H1 (cell line): ENCODE data around the gene SCYL1.
"Not testable (repeated sequence)": the region's sequence is repeated elsewhere in the genome, so short reads cannot be mapped to it uniquely, and the experiment has no call there.

Experiments used
- ATF3 ChIP-seq: IDR thresholded peaks from 2 replicates; pipeline ENCODE4 v1.6.1; 2011; ENCODE audit warnings: low read depth, mild to moderate bottlenecking, low read length; ENCODE audit not compliant: insufficient read depth
- CTCF ChIP-seq, 3 experiments: IDR thresholded peaks; 1 replicate in 2 of 3; 2 replicates in 1 of 3; pipeline versions ENCODE4 v1.5.1 to v1.6.1; 2011; ENCODE audit warnings: low read length in 3 of 3, mild to moderate bottlenecking in 3 of 3, inconsistent platforms in 2 of 3, low read depth in 1 of 3, moderate library complexity in 1 of 3; ENCODE audit not compliant: insufficient read depth in 1 of 3; ENCODE audit errors: control extremely low read depth in 1 of 3
- EGR1 ChIP-seq: IDR thresholded peaks from 2 replicates; pipeline ENCODE4 v1.6.1; 2011; ENCODE audit warnings: low read depth, low read length, borderline replicate concordance
- GTF2F1 ChIP-seq: IDR thresholded peaks from 2 replicates; pipeline ENCODE4 v1.6.1; 2012; ENCODE audit warnings: low read depth, low read length, improper control_type of control experiment, borderline replicate concordance
- JUND ChIP-seq: IDR thresholded peaks from 2 replicates; pipeline ENCODE4 v1.6.1; 2011; ENCODE audit warnings: mild to moderate bottlenecking, improper control_type of control experiment, low read length
- MAFK ChIP-seq: IDR thresholded peaks from 2 replicates; pipeline ENCODE4 v1.6.1; 2012; ENCODE audit warnings: low read depth, mild to moderate bottlenecking, improper control_type of control experiment, low read length
- SP1 ChIP-seq: IDR thresholded peaks from 2 replicates; pipeline ENCODE4 v1.6.1; 2011; ENCODE audit warnings: low read depth, low read length
- SP4 ChIP-seq: IDR thresholded peaks from 2 replicates; pipeline ENCODE4 v1.6.1; 2012; ENCODE audit warnings: low read length, inconsistent platforms
- YY1 ChIP-seq: IDR thresholded peaks from 2 replicates; pipeline ENCODE4 v1.6.1; 2011; ENCODE audit warnings: low read depth, mild to moderate bottlenecking, low read length

DNA sequence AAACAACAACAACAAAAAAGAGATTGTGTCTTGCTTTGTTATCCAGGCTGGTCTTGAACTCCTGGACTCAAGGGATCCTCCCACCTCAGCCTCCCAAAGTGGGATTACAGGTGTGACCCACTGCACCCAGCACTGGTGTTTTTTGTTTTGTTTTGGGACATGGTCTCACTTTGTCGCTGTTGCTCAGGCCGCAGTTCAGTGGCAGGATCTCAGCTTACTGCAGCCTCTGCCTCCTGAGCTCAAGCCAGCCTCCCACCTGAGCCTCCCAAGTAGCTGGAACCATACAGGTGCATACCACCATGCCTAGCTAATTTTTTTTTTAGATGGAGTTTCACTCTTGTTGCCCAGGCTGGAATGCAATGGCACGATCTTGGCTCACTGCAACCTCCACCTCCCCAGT lies 12.6 kb upstream of the SCYL1 start:
- TF ChIP-seq SP4; CTCF (IDR thresholded peaks at IDR 0.05; ENCODE audit: control extremely low read depth in 1 of 3, insufficient read depth in 1 of 3, low read depth in 1 of 3, low read length in 3 of 3); ATF3; JUND; SP1; GTF2F1; YY1; MAFK; EGR1: not testable (repeated sequence)
